HepG2 (cell line): ENCODE data around the gene UBAP1L. TPM values are rescaled to one million over a fixed set of nuclear protein-coding genes. Genes with fewer than 3 reads are reported as not detected.

Experiments used
- CBX2 ChIP-seq, 2 experiments: fragments of 200-600 bp in 1 of 2; sonication (generic); formaldehyde crosslinking in 1 of 2; IDR thresholded peaks; 2 replicates each; pipeline versions ENCODE4 v1.7.0 to v1.8.1; 2018 to 2022; ENCODE audit warnings: low read depth in 2 of 2, low read length in 1 of 2, mild to moderate bottlenecking in 1 of 2, missing genetic modification reagents in 1 of 2
- CSRNP1 ChIP-seq: sonication (generic); formaldehyde crosslinking; IDR thresholded peaks from 2 replicates; pipeline ENCODE4 v1.8.1; 2023; ENCODE audit warnings: mild to moderate bottlenecking, missing genetic modification reagents
- IRX3 ChIP-seq: sonication (generic); formaldehyde crosslinking; IDR thresholded peaks from 2 replicates; pipeline ENCODE4 v1.8.1; 2023; ENCODE audit warnings: mild to moderate bottlenecking, low read depth, missing genetic modification reagents, borderline replicate concordance
- KDM5A ChIP-seq: fragments of 200-600 bp; sonication (generic); IDR thresholded peaks from 2 replicates; pipeline ENCODE4 v1.7.0; 2018; ENCODE audit warnings: antibody characterized with exemption, mild to moderate bottlenecking, low read length, borderline replicate concordance
- KDM6A ChIP-seq: IDR thresholded peaks from 2 replicates; pipeline ENCODE4 v1.6.1; 2016; ENCODE audit warnings: low read depth
- MTA1 ChIP-seq: sonication (generic); formaldehyde crosslinking; IDR thresholded peaks from 2 replicates; pipeline ENCODE4 v1.4.0; 2020; ENCODE audit warnings: missing genetic modification reagents, mild to moderate bottlenecking, borderline replicate concordance
- MTF2 ChIP-seq: sonication (generic); formaldehyde crosslinking; IDR thresholded peaks from 2 replicates; pipeline ENCODE4 v1.5.0; 2020; ENCODE audit warnings: missing genetic modification reagents, borderline replicate concordance
- NCOA5 ChIP-seq: sonication (generic); formaldehyde crosslinking; IDR thresholded peaks from 2 replicates; pipeline ENCODE4 v1.4.0; 2020; ENCODE audit warnings: missing genetic modification reagents
- PHF21A ChIP-seq: sonication (generic); formaldehyde crosslinking; IDR thresholded peaks from 2 replicates; pipeline ENCODE4 v1.5.0; 2020; ENCODE audit warnings: mild to moderate bottlenecking, missing genetic modification reagents
- PRDM10 ChIP-seq: sonication (generic); formaldehyde crosslinking; IDR thresholded peaks from 2 replicates; pipeline ENCODE4 v1.4.0; 2020; ENCODE audit warnings: low read depth, missing genetic modification reagents
- RBAK ChIP-seq: sonication (generic); formaldehyde crosslinking; IDR thresholded peaks from 2 replicates; pipeline ENCODE4 v1.5.1; 2020; ENCODE audit warnings: mild to moderate bottlenecking, missing genetic modification reagents
- SSRP1 ChIP-seq: IDR thresholded peaks from 2 replicates; pipeline ENCODE4 v1.6.1; 2016; ENCODE audit warnings: control low read depth
- TOPORS ChIP-seq: sonication (generic); formaldehyde crosslinking; IDR thresholded peaks from 2 replicates; pipeline ENCODE4 v1.8.0; 2023; ENCODE audit warnings: mild to moderate bottlenecking, missing genetic modification reagents
- ZBTB39 ChIP-seq: sonication (generic); formaldehyde crosslinking; IDR thresholded peaks from 2 replicates; pipeline ENCODE4 v1.5.0; 2020; ENCODE audit warnings: missing genetic modification reagents
- ZFAT ChIP-seq: sonication (generic); formaldehyde crosslinking; conservative IDR thresholded peaks from 2 replicates; pipeline ENCODE4 v1.8.1; 2023; ENCODE audit warnings: missing genetic modification reagents, inconsistent platforms
- ZGPAT ChIP-seq: IDR thresholded peaks from 2 replicates; pipeline ENCODE4 v1.6.1; 2016; ENCODE audit warnings: mild to moderate bottlenecking
- ZNF326 ChIP-seq: sonication (generic); formaldehyde crosslinking; IDR thresholded peaks from 2 replicates; pipeline ENCODE4 v1.4.0; 2020; ENCODE audit warnings: missing genetic modification reagents, borderline replicate concordance
- ZNF589 ChIP-seq: sonication (generic); formaldehyde crosslinking; conservative IDR thresholded peaks from 2 replicates; pipeline ENCODE4 v1.8.0; 2022; ENCODE audit warnings: mild to moderate bottlenecking, moderate library complexity, missing genetic modification reagents
- ZNF781 ChIP-seq: sonication (generic); formaldehyde crosslinking; IDR thresholded peaks from 2 replicates; pipeline ENCODE4 v1.5.1; 2020; ENCODE audit warnings: borderline replicate concordance, mild to moderate bottlenecking, missing genetic modification reagents; ENCODE audit errors: not compliant biosample characterization
- ZSCAN30 ChIP-seq: sonication (generic); formaldehyde crosslinking; IDR thresholded peaks from 2 replicates; pipeline ENCODE4 v1.5.0; 2020; ENCODE audit warnings: mild to moderate bottlenecking, missing genetic modification reagents
- polyA plus RNA-seq, 8 experiments: library from polyadenylated mRNA; depleted of rRNA in 3 of 8; stranded (reverse) in 7 of 8; unstranded in 1 of 8; fragments of >200 nt; fragmentation: Illumina TruSeq in 4 of 8; extraction: Trizol in 4 of 8; gene quantifications; 2 replicates each; pipeline versions ENCODE4 v1.2.1 to v1.2.3, GENCODE V29; 2011 to 2016; ENCODE audit warnings: low read depth in 4 of 8, missing spikeins in 1 of 8, mixed read lengths in 1 of 8; ENCODE audit not compliant: insufficient read depth in 1 of 8
- total RNA-seq, 5 experiments: library from RNA; depleted of rRNA; stranded (reverse); fragments of >200 nt; fragmentation: Illumina TruSeq; extraction: Trizol; gene quantifications; 2 replicates each; pipeline ENCODE4 v1.2.3, GENCODE V29; 2016; ENCODE audit warnings: low read depth in 1 of 5

Gene UBAP1L
- total and polyA plus RNA-seq, 2 of the 13 experiments (the other 11 are each of a cell fraction or from before 2014, with no cell fraction given): 0.86 to 1.4 TPM

GRCh38 chr15:65132878-65133547 is 18.0 kb upstream of the UBAP1L start (continued):
- TF ChIP-seq KDM5A (no peak), RBAK (CRISPR knock-in tag) (no peak), CSRNP1 (0 out of 2 replicates have a peak, but pooled peaks have one; percentile 16), MTF2 (CRISPR knock-in tag) (no peak), NCOA5 (no peak), SSRP1 (CRISPR knock-in tag) (no peak), ZGPAT (CRISPR knock-in tag) (no peak), PHF21A (CRISPR knock-in tag) (no peak), ZNF589 (CRISPR knock-in tag) (no peak), ZFAT (CRISPR knock-in tag) (no peak), TOPORS (CRISPR knock-in tag) (no peak), KDM6A (no peak), ZSCAN30 (CRISPR knock-in tag) (no peak), PRDM10 (CRISPR knock-in tag) (no peak), MTA1 (CRISPR knock-in tag) (peak; percentile 67; the same call in 1 of the 2 replicates), CBX2 (IDR thresholded peaks at IDR 0.05; ENCODE audit: low read depth, low read length) (no peak), CBX2 (CRISPR knock-in tag; IDR thresholded peaks at IDR 0.05; ENCODE audit: low read depth) (no peak), ZNF781 (no peak), ZNF326 (no peak), ZBTB39 (CRISPR knock-in tag) (no peak), IRX3 (CRISPR knock-in tag) (peak; percentile 85)
